ENCODE measurements around the gene TOR3A. TPM values are rescaled to one million over a fixed set of nuclear protein-coding genes. Genes with fewer than 3 reads are reported as not detected.

TOR3A gene
- polyA plus RNA-seq, 3 donors, result 50.0 to 67.8 (median 60.9) TPM

DNA sequence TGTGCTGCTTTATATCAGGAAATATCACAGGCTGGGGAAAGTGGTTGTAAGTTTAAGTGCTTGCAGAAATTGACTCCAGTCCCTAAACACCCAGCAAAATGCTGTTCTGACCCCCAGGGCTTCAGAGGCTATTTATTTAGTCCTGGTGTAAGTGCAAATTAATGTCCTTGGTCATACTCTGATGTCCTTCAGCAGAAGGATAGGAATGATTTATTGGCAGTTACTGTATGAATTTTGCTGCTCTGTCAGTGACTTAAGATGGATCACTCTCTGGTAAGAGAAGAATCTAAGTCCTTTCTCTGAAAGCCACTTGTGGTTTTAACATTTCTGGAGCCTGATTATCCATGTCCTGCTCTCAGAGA lies 34.3 kb upstream of the TOR3A start:
- H3K4me3 Mint-ChIP-seq, result no peak overlapping the region
- H3K36me3 Mint-ChIP-seq, result peaks cover 22 to 37% of the 10 kb centered on the region in 2 donors
- Histone ChIP-seq H3K79me2 (ENCODE audit: insufficient read depth, low read length) (peaks cover 16% of the 10 kb centered on the region), H3K4me2 (replicated peaks; ENCODE audit: extremely low read depth, low read length, poor library complexity, severe bottlenecking) (no peak overlapping the region), H3K27me3 (ENCODE audit: control insufficient read depth in 2 of 2, insufficient read depth in 2 of 2, low read length in 2 of 2) (no peaks in the 10 kb centered on the region), H2AFZ (ENCODE audit: insufficient read depth, low read depth, low read length, poor library complexity, severe bottlenecking) (no peak overlapping the region), H3K4me1 (ENCODE audit: control insufficient read depth in 1 of 2, insufficient read depth in 2 of 2, low read length in 2 of 2) (peaks cover 0 to 3% of the 10 kb centered on the region in 2 donors), H3K9me3 (replicated peaks in 1 of 2; ENCODE audit: control insufficient read depth in 1 of 2, insufficient read depth in 1 of 2, low read length in 2 of 2) (no peaks in the 10 kb centered on the region), H3K4me3 (replicated peaks in 1 of 3; ENCODE audit: low read depth in 2 of 3, low read length in 3 of 3) (no peak overlapping the region), H3K27ac (ENCODE audit: low read depth in 1 of 2, low read length in 2 of 2) (no peak overlapping the region), H3K36me3 (replicated peaks in 1 of 2; ENCODE audit: control insufficient read depth in 1 of 2, insufficient read depth in 2 of 2, low read length in 2 of 2) (peaks cover 6 to 27% of the 10 kb centered on the region in 2 donors), H4K20me1 (ENCODE audit: insufficient read depth, low read length) (peaks cover 11% of the 10 kb centered on the region), H3K9ac (ENCODE audit: insufficient read depth, low read length, poor library complexity, severe bottlenecking) (no peak overlapping the region)
- peak overlapping the region in 1 of 7 donors; percentile 9 for H3K27ac Mint-ChIP-seq
- no peak for DNase-seq
- no peaks in the 10 kb centered on the region for H3K9me3 Mint-ChIP-seq
- H3K27me3 Mint-ChIP-seq (ENCODE audit: low read depth in 3 of 3), result peaks cover 0 to 1% (median 0%) of the 10 kb centered on the region in 3 donors
- intact Hi-C loops (cut with micrococcal nuclease), result no loop called here
- no peak for TF ChIP-seq CTCF (IDR thresholded peaks at IDR 0.05)
- H3K4me1 Mint-ChIP-seq, result peaks cover 3% of the 10 kb centered on the region

GRCh38 chr1:179048339-179049124 lies 33.3 kb upstream of the TOR3A start:
- H2AFZ ChIP-seq (ENCODE audit: insufficient read depth, low read depth, low read length, poor library complexity, severe bottlenecking), result no peak overlapping the region
- no peaks in the 10 kb centered on the region for H3K27me3 ChIP-seq (ENCODE audit: control insufficient read depth in 2 of 2, insufficient read depth in 2 of 2, low read length in 2 of 2)
- H3K36me3 ChIP-seq (replicated peaks in 1 of 2; ENCODE audit: control insufficient read depth in 1 of 2, insufficient read depth in 2 of 2, low read length in 2 of 2), result peaks cover 5 to 25% of the 10 kb centered on the region in 2 donors
- Mint-ChIP-seq H3K4me1 (peaks cover 10% of the 10 kb centered on the region), H3K9me3 (no peaks in the 10 kb centered on the region), H3K36me3 (peaks cover 22 to 39% of the 10 kb centered on the region in 2 donors), H3K27ac (peak overlapping the region in 1 of 7 donors; percentile 74), H3K4me3 (no peak overlapping the region), H3K27me3 (ENCODE audit: low read depth in 3 of 3) (no peaks in the 10 kb centered on the region)
- peaks cover 5% of the 10 kb centered on the region for H4K20me1 ChIP-seq (ENCODE audit: insufficient read depth, low read length)
- DNase-seq, result no peak
- peaks cover 3 to 8% of the 10 kb centered on the region in 2 donors for H3K4me1 ChIP-seq (ENCODE audit: control insufficient read depth in 1 of 2, insufficient read depth in 2 of 2, low read length in 2 of 2)
- TF ChIP-seq CTCF (IDR thresholded peaks at IDR 0.05), result no peak
- no peak overlapping the region for H3K27ac ChIP-seq (ENCODE audit: low read depth in 1 of 2, low read length in 2 of 2)
- intact Hi-C loops (cut with micrococcal nuclease), result no loop called here
- no CpG with 5 or more reads among the region's 1 CpG for WGBS (ENCODE audit: insufficient coverage)
- peaks cover 9% of the 10 kb centered on the region for H3K79me2 ChIP-seq (ENCODE audit: insufficient read depth, low read length)
- H3K9me3 ChIP-seq (replicated peaks in 1 of 2; ENCODE audit: control insufficient read depth in 1 of 2, insufficient read depth in 1 of 2, low read length in 2 of 2), result no peaks in the 10 kb centered on the region
- H3K9ac ChIP-seq (ENCODE audit: insufficient read depth, low read length, poor library complexity, severe bottlenecking), result no peak overlapping the region
- H3K4me3 ChIP-seq (replicated peaks in 1 of 3; ENCODE audit: low read depth in 2 of 3, low read length in 3 of 3), result no peak overlapping the region
- no peak overlapping the region for H3K4me2 ChIP-seq (replicated peaks; ENCODE audit: extremely low read depth, low read length, poor library complexity, severe bottlenecking)

All from CD14-positive monocyte (primary cell).